ENCODE results near the gene UGT1A7. TPM values are rescaled to one million over a fixed set of nuclear protein-coding genes. Genes with fewer than 3 reads are reported as not detected.
"Not testable (repeated sequence)": the region's sequence is repeated elsewhere in the genome, so short reads cannot be mapped to it uniquely, and the experiment has no call there.

Gene UGT1A7
- total RNA-seq (ENCODE audit: insufficient read depth, low replicate concordance) = 3.6 TPM

DNA sequence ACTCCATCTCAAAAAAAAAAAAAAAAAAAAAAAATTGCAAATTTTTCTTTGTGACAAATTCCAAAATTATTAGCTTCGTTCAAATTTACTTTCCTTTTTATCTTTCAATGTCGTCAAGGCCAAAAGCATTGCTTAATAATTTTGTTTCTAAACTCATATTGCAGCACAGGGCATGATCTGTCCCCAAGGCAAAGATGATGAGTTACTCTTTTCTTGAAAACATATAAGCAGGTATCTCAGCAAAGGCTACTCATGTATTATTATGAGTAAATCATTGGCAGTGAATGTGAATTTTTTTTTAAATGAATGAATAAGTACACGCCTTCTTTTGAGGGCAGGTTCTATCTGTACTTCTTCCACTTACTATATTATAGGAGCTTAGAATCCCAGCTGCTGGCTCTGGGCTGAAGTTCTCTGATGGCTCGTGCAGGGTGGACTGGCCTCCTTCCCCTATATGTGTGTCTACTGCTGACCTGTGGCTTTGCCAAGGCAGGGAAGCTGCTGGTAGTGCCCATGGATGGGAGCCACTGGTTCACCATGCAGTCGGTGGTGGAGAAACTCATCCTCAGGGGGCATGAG lies at the start of gene UGT1A7:
TSS of gene UGT1A7 (plus strand) at position 381 of the 579 bp plus-strand sequence. CDS start at position 418, 37 bp downstream.
- no peak for DNase-seq (ENCODE audit: low spot score)

DNA sequence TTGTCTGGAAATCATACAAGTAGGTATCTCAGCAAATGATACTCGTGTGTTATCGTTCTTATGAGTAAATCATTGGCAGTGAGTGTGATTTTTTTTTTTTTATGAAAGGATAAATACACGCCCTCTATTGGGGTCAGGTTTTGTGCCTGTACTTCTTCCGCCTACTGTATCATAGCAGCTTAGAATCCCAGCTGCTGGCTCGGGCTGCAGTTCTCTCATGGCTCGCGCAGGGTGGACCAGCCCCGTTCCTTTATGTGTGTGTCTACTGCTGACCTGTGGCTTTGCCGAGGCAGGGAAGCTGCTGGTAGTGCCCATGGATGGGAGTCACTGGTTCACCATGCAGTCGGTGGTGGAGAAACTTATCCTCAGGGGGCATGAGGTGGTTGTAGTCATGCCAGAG lies 45.4 kb upstream of the UGT1A7 start, which contains the start of gene UGT1A10:
TSS of gene UGT1A10 (plus strand) at position 143 of the 400 bp plus-strand sequence. CDS start at position 218, 75 bp downstream.
- DNase-seq (ENCODE audit: low spot score) = not testable (repeated sequence)

DNA sequence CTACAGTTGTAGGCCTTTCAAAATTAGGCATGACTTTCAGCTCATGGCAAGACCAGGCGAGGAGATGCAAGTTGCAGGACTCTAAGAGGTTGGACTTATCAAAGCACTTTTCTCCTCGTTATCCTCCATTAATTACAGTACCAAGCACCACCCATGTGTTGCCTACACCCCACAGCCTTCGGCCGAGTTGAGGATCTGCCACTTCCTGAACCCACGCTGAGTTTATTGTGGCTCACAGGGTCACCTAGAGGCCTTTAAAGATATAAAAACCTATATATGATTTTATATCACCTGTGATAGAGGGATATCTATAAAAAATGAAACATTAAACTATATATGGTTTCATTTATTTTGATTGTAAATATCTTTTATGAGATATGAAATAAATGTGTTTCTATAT lies 42.9 kb upstream of the UGT1A7 start:
- no peak for DNase-seq (ENCODE audit: low spot score)

DNA sequence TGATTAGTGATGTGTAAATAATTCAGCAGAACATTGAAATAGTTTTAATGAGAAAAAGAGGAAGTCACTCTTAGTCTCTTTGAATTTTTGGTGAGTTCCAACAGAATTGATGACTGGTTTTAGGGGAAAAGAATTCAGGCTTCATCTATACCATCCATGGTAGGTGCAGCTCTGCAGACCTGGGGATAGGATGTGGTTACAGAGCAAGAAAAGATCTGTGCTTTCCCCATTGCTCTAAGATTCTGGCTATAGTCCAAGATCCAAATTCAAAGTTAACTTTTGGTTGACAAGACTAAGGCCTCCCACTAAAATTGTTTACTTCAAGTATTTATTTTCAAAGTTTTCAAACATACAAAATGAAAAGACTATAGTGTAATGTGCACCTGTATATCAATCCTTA lies 41.8 kb upstream of the UGT1A7 start:
- no peak for DNase-seq (ENCODE audit: low spot score)

DNA sequence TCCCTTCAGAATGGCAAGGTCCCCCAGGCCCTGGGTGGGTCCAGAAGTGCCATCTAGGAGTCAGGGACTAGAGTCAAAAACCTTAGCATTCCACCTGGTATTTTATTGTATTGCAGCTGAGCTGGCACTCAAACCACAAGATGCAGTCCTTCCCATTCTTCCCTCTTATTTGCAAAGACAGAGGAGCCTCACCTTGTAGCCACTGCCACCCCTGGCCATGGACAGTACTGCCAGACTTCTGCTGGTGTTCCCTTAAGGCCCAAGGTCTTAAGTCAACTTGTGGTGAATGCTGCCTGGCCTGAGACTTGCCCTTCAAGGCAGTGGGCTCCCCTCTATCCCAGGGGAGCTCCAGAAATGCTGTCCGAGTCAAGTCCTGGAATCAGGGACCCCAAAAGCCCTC lies 38.6 kb upstream of the UGT1A7 start:
- no peak for DNase-seq (ENCODE audit: low spot score)

DNA sequence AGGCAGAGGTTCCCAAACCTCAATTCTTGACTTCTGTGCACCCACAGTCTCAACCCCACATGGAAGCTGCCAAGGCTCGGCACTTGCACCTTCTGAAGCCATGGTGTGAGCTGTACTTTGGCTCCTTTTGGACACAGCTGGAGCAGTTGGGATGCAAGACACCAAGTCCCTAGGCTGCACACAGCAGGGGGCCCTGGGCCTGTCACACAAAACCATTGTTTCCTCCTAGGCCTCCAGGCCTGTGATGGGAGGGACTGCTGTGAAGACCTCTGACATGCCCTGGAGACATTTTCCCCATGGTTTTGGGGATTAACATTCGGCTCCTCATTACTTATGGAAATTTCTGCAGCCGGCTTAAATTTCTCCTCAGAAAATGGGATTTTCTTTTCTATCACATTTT lies 35.7 kb upstream of the UGT1A7 start:
- DNase-seq (ENCODE audit: low spot score) = not testable (repeated sequence)

DNA sequence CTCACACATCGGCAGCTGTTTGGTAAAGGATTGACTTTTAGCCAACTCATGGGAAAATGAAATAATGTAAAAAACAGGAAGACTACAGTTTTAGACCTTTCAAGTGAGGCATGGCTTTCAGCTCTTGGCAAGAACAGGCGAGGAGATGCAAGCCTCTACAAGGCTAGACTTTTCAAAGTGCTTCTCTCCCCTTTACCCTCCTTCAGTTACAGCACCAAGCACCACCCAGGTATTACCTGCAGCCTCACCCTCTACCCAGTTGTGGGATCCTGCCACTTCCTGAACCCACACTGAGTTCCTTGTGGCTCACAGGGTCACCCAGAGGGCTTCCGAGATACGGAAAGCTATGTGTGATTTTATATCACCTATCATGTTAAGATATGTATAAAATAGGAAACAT lies 30.7 kb upstream of the UGT1A7 start:
- no peak for DNase-seq (ENCODE audit: low spot score)

DNA sequence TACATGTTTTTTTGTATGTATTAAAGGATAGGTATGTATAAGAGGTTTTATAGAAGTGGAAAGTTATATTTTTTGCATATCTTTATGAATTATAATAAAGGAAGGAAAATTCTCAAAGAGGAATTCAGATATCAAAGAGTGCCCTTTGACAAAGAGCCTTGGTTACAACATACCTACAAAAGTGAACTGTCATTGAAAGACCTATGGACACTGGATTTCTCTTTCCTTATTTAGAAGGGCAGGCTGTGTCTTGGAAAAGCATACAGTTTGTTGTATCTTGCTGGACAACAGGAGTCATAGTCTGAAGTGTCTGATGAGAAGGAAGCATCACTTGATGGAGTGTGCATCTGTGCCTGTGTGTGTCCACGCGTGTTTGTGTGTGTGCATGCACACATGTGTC lies 30.3 kb upstream of the UGT1A7 start:
- DNase-seq (ENCODE audit: low spot score) = no peak

DNA sequence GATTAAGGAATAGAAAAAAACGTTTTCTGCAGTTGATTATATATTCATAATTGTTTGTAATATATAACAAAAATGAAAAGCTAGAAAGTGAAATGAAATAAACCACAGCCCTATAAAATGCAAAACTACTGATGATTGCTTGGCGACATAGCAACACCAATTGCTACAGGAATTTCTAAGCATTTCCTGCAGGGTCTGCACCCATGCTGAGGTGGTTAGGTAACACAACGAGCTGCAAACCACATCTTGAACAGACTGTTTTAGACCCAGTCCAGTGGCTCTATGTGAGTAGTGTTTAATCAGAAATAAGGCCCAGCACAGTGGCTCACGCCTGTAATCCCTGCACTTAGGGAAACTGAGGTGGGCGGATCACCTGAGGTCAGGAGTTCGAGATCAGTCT lies 27.2 kb upstream of the UGT1A7 start:
- no peak for DNase-seq (ENCODE audit: low spot score)

DNA sequence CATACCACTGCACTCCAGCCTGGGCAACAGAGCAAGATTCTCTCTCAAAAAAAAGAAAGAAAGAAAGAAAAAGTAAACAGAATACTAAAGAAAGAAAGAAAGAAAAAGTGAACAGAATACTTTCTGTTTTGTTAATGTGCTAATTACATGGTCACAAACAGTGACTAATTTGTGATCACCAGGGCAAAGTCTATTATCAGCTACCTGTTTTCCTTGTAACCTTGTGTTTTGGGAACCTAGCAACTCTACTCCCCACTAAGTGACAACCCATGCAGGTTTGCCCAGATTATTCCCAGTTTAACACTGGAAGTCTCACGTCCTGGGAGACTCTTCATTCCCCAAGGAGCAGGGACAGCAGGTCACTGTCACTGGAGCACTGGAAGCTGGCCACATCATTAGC lies 26.7 kb upstream of the UGT1A7 start:
- DNase-seq (ENCODE audit: low spot score) = no peak

DNA sequence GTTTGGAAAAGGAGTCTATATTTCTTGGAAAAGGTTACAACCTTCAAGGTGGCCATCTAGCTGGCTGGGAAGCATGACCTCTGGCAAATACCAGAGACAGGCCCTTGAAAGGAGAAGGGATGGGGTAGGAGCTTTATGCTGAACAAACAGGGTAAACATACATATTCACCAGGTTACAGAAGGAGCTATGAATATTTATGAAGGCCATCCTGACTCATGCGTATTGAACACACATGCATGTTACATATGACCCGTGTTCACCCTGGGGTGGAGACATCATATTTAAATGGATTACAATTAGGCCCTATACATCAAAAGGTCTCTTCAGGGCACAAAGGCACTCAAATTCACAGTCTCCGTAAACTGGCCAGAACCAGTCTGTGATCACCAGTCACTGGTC lies 25.8 kb upstream of the UGT1A7 start:
- not testable (repeated sequence) for DNase-seq (ENCODE audit: low spot score)

DNA sequence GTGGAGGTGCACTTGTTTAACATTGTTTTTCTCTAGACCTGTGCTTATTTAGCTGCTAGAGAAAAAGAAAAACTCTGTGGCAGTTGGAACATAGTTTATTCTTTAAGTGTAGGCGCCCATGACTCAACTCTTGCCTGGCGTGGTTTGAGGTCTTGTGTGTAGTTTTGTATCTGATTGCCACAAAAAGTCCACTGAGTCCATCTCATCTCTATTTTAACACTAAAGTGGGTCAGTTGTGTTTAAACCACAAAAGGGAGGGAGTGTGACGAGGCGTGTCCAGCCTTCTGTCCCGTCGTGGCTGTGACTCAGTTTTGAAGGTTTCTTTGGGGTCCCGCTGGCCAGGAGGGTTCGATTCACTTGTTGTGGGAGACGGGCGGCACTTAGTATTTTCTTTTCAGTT lies 25.3 kb upstream of the UGT1A7 start:
- no peak for DNase-seq (ENCODE audit: low spot score)

DNA sequence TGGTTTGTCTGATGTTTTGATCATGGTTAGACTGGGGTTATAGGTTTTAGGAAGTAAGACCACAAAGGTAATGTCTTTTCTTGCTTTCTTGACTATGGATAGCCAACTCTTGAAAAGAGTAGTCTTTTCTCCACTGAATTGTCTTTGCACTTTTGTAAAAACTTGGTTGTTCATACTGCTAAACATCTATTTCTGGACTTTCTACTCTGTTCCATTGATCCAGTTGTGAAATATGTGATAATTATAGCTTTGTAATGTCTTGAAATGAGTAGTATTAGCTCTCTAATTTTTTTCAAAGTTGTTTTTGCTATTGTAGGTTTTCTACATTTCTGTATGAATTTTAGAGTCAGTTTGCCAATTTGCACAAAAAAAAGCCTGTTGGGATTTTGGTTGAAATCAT lies 23.1 kb upstream of the UGT1A7 start:
- DNase-seq (ENCODE audit: low spot score) = no peak

DNA sequence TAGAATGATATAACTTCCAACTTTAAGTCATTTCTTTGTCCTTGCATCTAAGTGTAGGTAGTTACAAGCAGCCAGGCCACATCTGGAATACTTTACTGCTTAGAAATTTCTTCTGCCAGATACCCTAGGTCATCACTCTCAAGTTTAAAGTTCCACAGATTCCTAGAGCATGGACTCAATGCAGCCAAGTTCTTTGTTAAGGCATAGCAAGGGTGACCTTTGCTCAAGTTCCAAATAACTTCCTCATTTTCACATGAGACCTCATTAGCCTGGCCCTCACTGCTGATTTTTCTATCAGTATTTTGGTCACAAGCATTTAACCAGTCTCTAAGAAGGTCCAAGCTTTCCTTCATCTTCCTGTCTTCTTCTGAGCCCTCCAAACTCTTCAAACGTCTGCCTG lies 17.8 kb upstream of the UGT1A7 start:
- no peak for DNase-seq (ENCODE audit: low spot score)

DNA sequence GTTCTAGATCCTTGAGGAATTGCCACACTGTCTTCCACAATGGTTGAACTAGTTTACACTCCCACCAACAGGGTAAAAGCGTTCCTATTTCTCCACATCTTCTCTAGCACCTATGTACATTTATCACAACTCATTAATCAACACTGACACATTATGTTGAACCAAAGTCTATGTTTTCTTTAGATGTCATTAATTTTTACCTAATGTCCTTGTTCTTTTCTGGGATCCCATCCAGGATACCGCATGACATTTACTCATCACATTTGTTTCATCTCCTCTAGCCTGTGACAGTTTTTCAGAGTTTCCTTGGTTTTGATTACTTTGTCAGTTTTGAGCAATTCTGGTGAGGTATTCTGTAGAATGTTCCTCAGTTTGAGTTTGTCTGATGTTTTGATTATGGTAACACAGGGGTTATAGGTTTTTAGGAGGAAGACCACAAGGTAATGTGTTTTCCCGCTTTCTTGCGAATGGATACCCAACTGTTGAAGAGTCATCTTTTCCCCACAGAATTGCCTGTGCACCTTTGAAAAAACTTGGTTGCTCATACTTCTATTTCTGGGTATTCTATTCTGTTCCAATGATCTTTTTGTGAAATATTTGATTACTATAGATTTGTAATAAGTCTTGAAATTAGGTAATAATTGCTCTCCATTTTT lies 13.0 kb upstream of the UGT1A7 start:
- DNase-seq (ENCODE audit: low spot score) = no peak

DNA sequence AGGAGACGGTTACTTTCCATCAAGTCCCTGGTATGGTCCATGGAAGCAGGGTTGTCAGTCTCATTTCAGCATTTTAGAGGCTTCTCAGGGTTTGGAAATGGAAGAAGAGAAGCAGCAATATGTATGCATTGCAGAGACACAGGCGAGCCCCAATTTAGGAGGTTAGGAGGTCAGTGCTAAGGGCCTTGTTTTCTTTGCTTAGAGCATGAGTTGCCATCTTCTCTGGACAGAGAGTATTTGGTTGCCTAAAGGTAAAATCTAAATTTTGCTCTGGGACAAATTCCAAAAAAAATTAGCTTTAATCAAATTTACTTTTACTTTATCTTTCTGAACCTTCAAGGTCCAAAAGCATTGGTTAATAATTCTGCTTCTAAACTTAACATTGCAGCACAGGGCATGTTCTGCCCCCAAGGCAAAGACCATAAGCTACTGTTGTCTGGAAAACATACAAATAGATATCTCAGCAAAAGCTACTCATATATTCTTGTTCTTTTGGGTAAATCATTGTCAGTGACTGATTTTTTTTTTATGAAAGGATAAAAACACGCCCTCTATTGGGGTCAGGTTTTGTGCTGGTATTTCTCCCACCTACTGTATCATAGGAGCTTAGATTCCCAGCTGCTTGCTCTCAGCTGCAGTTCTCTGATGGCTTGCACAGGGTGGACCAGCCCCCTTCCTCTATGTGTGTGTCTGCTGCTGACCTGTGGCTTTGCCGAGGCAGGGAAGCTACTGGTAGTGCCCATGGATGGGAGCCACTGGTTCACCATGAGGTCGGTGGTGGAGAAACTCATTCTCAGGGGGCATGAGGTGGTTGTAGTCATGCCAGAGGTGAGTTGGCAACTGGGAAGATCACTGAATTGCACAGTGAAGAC lies 10.2 kb upstream of the UGT1A7 start, which contains the start of gene UGT1A9:
TSS of gene UGT1A9 (plus strand) at position 609 of the 872 bp plus-strand sequence. CDS start at position 646, 37 bp downstream.
- DNase-seq (ENCODE audit: low spot score) = no peak

DNA sequence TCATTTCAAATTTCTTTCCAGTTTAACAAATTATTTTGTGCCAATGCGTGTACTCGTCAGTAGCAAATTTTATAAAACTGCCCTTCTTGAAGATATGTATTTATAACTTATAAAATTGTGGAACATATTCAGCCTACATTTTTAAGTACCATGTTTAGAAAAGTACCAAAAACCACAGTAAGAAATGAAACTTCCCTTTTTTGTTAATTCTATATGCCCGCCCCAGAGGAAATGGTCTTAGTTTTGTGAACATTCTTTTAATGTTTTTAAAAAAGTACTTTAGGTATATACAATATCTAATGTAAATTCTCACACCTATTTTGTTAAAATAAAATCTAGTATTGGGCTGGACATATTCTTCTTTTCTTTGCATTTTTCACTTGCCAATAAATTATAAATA lies 8.8 kb upstream of the UGT1A7 start:
- no peak for DNase-seq (ENCODE audit: low spot score)

DNA sequence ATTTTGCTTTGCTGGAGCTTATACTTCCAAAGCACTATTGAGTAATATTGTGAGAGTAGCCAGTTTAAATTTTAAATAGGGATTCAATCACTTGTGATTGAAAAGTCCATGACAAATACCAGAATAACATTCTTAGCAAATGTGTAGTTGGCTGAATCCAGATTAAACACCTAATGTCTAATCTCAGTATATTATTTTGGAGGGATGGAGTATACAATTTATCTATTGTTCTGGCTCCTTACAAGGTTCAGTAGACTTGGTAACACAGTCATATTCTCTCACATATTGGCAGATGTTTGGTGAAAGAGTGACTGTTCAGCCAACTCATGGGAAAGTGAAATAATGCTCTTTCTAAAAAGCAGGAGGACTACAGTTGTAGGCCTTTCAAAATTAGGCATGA lies 7.8 kb upstream of the UGT1A7 start:
- DNase-seq (ENCODE audit: low spot score) = no peak

DNA sequence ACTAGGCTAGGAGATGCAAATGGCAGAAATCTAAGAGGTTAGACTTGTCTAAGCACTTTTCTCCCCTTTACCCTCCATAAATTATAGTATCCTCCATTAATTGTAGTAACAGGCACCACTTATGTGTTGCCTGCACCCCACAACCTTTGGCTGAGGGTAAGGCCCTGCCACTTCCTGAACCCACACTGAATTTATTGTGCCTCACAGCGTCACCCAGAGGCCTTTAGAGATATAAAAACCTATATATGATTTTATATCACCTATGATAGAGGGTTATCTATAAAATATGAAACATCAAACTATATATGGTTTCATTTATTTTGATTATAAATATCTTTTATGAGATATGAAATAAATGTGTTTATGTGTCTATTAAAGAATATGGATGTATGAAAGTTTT lies 7.4 kb upstream of the UGT1A7 start:
- no peak for DNase-seq (ENCODE audit: low spot score)

DNA sequence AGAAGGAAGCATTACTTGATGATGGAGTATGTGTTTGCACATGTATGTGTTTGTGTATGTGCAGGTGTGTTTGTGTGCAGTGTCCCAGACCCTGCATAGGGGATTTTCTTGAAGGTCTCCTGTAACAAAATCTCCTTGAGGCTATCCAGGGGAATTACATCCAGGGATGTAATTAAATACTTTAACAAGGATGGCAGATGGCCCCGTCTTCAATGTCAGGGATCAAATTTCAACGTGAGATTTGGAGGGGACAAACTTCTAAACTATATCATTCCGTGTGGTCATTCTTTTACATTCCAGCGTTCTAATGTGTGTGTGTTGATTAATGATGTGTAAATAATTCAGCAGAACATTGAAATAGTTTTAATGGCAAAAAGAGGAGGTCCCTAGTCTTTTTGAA lies 6.7 kb upstream of the UGT1A7 start:
- no peak for DNase-seq (ENCODE audit: low spot score)

DNA sequence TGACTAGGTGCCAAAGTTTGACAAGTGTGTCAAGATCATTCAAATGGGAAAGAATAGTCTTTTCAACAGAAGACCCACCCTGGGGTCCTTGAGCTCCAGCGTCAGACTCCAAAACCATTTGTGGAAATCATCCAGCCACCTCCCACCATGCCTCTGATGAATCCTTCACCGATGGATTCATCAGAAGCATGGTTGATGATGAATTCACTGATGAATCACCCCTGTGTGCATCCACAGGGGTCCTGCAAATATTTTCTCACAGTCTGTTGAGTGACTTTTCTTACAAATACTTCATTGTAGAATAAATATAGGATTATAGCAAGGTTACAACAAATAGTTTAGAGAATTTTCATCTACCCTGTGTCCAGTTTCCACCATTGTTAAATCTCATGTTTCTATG lies 5.7 kb upstream of the UGT1A7 start:
- no peak for DNase-seq (ENCODE audit: low spot score)

DNA sequence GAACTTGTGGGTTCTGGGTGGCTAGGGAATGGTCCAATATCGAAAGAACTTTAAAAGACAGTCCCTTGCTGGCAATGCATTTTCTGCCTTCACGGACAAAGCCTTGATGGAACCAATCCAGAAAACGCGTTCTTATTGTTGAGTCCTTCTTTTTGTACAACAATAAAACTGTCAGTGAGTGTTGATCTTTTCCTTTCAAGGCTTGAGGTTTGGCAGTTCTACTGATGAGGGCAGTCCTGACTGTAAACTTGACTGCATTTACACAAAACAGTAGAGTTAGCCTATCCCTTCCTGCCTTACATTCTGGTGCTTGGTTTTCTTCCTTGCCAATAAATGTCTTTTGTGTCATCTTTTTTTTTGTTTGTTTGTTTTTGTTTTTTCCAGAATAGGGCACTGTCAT lies 2.5 kb upstream of the UGT1A7 start:
- no peak for DNase-seq (ENCODE audit: low spot score)
